SK-N-MC (cell line): Measurements from ENCODE around the gene ANXA2.

Experiments
- EZH2 ChIP-seq: fragments of 200-600 bp; sonication (generic); IDR thresholded peaks from one replicate; pipeline ENCODE4 v1.6.1; 2017; ENCODE audit warnings: antibody characterized with exemption
- POLR2AphosphoS5 ChIP-seq: IDR thresholded peaks from 2 replicates; pipeline ENCODE4 v1.6.1; 2012; ENCODE audit warnings: mild to moderate bottlenecking, low read depth, low read length, borderline replicate concordance

GRCh38 chr15:60370869-60371136, 27.0 kb downstream of the ANXA2 start:
- TF ChIP-seq POLR2AphosphoS5 = no peak
- TF ChIP-seq EZH2 = no peak
